HL-60 (cell line): ENCODE measurements around the gene ZNF780B.
A peak's percentile ranks its signal among the peaks of the same experiment; 100 is the strongest.
"Not testable (repeated sequence)": the region's sequence is repeated elsewhere in the genome, so short reads cannot be mapped to it uniquely, and the experiment has no call there.

Source experiments
- DNase-seq, 2 experiments: peaks; one replicate each; pipeline ENCODE4 v3.0.0-alpha.2; 2010 to 2020; ENCODE audit warnings: low read depth in 1 of 2, low spot score in 1 of 2
- H3K27ac ChIP-seq: fragments of 250-450 bp; sonication (Bioruptor Pico); replicated peaks from 2 replicates; pipeline ENCODE4 v1.5.1; 2020; ENCODE audit warnings: mild to moderate bottlenecking, moderate library complexity
- H3K27me3 ChIP-seq: fragments of 250-450 bp; sonication (Bioruptor Pico); 2 replicates; pipeline ENCODE4 v1.5.1; 2021; ENCODE audit warnings: mild to moderate bottlenecking, moderate library complexity; ENCODE audit not compliant: insufficient read depth, poor library complexity, severe bottlenecking
- H3K4me3 ChIP-seq: replicated peaks from 2 replicates; pipeline ENCODE4 v1.5.1; 2011; ENCODE audit warnings: mild to moderate bottlenecking, control low read depth, low read length; ENCODE audit not compliant: insufficient read depth
- GABPA ChIP-seq: IDR thresholded peaks from 2 replicates; pipeline ENCODE4 v1.6.1; 2012; ENCODE audit warnings: low read depth
- POLR2AphosphoS5 ChIP-seq: IDR thresholded peaks from 2 replicates; pipeline ENCODE4 v1.6.1; 2012; ENCODE audit warnings: low read depth
- SPI1 ChIP-seq: IDR thresholded peaks from 2 replicates; pipeline ENCODE4 v1.6.1; 2012; ENCODE audit warnings: low read depth, mild to moderate bottlenecking, borderline replicate concordance
- TF ChIP-seq, protein P1 (sequence below): IDR thresholded peaks from 2 replicates; pipeline ENCODE4 v1.6.1; 2012; ENCODE audit warnings: low read depth; ENCODE audit not compliant: insufficient replicate concordance
- TF ChIP-seq, protein P2 (sequence below): IDR thresholded peaks from one replicate; pipeline ENCODE4 v1.5.1; 2011; ENCODE audit warnings: low read length, control low read depth, inconsistent platforms; ENCODE audit not compliant: insufficient read depth

ZNF780B gene

DNA sequence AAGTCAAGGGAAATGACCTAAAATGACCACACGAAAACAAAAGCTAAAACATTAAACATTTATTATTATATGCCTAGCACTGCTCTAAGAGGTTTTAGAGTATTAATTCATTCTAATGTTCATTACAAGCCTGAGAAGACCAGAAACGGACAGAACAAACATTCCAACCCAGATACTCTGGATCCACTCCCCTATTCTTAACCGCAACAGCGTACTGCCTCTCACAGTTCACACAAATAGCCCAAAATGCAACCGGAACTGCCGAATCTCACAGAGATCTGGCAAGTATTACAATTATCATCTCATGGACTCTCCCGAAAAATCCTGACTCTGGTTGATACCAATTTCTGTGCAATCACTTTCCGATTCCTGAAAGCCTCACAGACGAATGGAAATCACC, 1.4 kb downstream of the ZNF780B start:
- TF ChIP-seq, protein P1, sequence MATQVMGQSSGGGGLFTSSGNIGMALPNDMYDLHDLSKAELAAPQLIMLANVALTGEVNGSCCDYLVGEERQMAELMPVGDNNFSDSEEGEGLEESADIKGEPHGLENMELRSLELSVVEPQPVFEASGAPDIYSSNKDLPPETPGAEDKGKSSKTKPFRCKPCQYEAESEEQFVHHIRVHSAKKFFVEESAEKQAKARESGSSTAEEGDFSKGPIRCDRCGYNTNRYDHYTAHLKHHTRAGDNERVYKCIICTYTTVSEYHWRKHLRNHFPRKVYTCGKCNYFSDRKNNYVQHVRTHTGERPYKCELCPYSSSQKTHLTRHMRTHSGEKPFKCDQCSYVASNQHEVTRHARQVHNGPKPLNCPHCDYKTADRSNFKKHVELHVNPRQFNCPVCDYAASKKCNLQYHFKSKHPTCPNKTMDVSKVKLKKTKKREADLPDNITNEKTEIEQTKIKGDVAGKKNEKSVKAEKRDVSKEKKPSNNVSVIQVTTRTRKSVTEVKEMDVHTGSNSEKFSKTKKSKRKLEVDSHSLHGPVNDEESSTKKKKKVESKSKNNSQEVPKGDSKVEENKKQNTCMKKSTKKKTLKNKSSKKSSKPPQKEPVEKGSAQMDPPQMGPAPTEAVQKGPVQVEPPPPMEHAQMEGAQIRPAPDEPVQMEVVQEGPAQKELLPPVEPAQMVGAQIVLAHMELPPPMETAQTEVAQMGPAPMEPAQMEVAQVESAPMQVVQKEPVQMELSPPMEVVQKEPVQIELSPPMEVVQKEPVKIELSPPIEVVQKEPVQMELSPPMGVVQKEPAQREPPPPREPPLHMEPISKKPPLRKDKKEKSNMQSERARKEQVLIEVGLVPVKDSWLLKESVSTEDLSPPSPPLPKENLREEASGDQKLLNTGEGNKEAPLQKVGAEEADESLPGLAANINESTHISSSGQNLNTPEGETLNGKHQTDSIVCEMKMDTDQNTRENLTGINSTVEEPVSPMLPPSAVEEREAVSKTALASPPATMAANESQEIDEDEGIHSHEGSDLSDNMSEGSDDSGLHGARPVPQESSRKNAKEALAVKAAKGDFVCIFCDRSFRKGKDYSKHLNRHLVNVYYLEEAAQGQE = no peak
- TF ChIP-seq GABPA (no peak), SPI1 (no peak), POLR2AphosphoS5 (no peak)
- TF ChIP-seq, protein P2, sequence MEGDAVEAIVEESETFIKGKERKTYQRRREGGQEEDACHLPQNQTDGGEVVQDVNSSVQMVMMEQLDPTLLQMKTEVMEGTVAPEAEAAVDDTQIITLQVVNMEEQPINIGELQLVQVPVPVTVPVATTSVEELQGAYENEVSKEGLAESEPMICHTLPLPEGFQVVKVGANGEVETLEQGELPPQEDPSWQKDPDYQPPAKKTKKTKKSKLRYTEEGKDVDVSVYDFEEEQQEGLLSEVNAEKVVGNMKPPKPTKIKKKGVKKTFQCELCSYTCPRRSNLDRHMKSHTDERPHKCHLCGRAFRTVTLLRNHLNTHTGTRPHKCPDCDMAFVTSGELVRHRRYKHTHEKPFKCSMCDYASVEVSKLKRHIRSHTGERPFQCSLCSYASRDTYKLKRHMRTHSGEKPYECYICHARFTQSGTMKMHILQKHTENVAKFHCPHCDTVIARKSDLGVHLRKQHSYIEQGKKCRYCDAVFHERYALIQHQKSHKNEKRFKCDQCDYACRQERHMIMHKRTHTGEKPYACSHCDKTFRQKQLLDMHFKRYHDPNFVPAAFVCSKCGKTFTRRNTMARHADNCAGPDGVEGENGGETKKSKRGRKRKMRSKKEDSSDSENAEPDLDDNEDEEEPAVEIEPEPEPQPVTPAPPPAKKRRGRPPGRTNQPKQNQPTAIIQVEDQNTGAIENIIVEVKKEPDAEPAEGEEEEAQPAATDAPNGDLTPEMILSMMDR = no peak
- no peak for DNase-seq
- Histone ChIP-seq H3K27me3 (no peaks in the 10 kb centered on the region), H3K4me3 (peak overlapping the region; percentile 97; the same call in 1 of the 2 replicates), H3K27ac (no peak overlapping the region)

DNA sequence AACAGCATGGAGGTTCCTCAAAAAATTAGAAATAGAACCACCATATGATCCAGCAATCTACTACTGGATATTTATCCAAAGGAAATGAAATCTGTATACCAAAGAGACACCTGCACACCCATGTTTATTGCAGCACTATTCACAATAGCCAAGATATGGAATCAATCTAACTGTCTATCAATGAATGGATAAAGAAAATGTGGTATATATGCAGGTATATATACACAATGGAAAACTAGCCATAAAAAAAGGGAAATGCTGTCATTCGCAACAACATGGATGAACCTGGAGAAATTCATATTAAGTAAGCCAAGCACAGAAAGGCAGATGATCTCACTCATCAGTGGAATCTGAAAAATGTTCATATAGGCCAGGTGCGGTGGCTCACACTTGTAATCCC, 2.5 kb downstream of the ZNF780B start:
- no peak overlapping the region for H3K27ac ChIP-seq
- H3K27me3 ChIP-seq = no peaks in the 10 kb centered on the region
- H3K4me3 ChIP-seq = no peak overlapping the region
- no peak for DNase-seq
- TF ChIP-seq SPI1 = peak; percentile 3; the same call in 1 of the 2 replicates
- TF ChIP-seq, protein P2 = no peak

DNA sequence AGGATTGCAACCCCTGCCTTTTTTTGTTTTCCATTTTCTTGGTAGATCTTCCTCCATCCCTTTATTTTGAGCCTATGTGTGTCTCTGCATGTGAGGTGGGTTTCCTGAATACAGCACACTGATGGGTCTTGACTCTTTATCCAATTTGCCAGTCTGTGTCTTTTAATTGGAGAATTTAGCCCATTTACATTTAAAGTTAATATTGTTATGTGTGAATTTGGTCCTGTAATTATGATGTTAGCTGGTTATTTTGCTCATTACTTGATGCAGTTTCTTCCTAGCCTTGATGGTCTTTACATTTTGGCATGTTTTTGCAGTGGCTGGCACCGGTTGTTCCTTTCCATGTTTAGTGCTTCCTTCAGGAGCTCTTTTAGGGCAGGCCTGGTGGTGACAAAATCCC, 14.3 kb downstream of the ZNF780B start:
- H3K27me3 ChIP-seq, DNase-seq, H3K27ac ChIP-seq, H3K4me3 ChIP-seq: not testable (repeated sequence)

DNA sequence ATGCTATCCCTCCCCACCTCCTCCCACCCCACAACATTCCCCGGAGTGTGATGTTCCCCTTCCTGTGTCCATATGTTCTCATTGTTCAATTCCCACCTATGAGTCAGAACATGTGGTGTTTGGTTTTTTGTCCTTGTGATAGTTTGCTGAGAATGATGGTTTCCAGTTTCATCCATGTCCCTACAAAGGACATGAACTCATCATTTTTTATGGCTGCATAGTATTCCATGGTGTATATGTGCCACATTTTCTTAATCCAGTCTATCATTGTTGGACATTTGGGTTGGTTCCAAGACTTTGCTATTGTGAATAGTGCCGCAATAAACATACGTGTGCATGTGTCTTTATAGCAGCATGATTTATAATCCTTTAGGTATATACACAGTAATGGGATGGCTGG, 18.0 kb downstream of the ZNF780B start:
- H3K27me3 ChIP-seq, H3K4me3 ChIP-seq, H3K27ac ChIP-seq, DNase-seq: not testable (repeated sequence)

DNA sequence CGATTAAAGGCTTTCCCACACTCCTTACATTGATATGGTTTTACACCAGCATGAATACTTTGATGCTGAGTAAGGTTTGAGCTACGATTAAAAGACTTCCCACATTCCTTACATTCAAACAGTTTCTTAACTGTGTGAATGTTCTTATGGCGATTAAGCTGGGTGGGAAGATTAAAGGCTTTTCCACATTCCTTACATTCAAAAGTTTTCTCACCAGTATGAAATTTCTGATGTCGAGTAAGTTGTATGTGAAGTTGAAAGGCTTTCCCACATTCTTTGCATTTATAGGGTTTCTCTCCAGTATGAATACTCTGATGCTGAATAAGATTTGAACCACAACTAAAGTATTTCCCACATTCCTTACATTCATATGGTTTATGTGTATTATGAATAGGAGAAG, 20.0 kb downstream of the ZNF780B start:
- H3K27ac ChIP-seq = no peak overlapping the region
- no peak overlapping the region for H3K4me3 ChIP-seq
- no peaks in the 10 kb centered on the region for H3K27me3 ChIP-seq
- DNase-seq = no peak
- TF ChIP-seq, protein P1 = no peak
- no peak for TF ChIP-seq GABPA
- no peak for TF ChIP-seq SPI1
- TF ChIP-seq POLR2AphosphoS5 = no peak
- TF ChIP-seq, protein P2 = no peak
